AG09319 (cell line): Measurements from ENCODE around the gene PDE4D.

Source experiments
- DNase-seq: peaks from one replicate; pipeline ENCODE4 v3.0.0-alpha.2; 2010; ENCODE audit warnings: low read depth; ENCODE audit errors: extremely low read depth
- CTCF ChIP-seq: IDR thresholded peaks from 2 replicates; pipeline ENCODE4 v1.5.1; 2011; ENCODE audit warnings: low read depth, mild to moderate bottlenecking, inconsistent platforms, low read length, moderate library complexity

PDE4D gene

DNA sequence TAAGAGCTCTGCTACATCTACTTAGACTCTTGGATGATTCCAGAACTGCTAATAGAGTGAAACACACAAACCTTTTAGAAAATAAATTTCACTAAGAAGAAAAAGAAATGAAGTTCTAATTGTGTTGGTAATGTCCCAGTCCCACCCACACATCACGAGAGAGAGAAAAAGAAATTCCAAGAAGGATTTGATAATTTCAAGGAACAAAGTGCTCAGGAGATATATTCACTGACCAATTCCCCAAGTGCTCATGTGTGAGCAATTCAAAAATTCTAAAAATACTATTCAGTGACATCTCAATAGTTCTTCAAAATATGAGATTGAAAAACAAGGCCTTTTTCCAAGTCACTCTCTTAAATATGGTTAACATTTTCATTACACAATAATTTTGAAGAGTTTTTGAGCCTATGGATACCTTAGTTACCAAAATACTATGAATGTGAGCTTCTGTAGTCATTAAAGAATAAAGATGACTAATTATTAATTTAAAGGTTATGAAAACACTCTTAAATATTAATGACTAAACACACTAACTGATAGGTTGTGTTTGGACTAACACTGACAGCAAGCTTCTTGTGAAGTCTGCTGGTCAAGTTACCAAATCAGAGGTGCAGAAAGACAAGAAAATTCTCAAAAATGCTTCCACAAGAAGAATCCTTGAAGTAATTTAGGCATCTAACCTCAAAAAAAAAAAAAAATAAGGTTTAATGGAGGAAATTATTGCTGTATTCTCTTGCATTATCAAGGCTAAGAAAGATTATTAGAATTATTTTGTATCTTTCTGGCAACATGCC lies 245.3 kb downstream of the PDE4D start:
- DNase-seq = no peak
- no peak for TF ChIP-seq CTCF

DNA sequence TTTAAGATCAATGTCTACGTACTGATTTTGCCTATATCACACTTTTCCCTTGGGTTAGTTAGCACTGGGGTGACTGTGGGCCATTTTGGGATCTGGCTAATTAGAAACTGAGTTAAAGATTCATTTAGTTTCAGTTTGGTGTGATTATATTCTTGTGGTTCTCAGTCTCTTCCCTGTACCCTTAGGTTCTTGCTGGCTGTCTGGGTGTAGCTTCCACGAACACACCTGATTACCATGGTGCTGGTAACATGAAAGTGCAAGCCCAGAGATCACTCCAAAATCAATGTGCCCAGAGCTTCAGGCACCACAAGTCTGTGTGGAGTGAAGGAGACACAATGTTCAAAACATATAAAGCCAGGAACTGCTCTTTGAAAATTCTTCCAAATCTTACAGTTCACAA lies 248.1 kb downstream of the PDE4D start:
- no peak for TF ChIP-seq CTCF
- DNase-seq = no peak

DNA sequence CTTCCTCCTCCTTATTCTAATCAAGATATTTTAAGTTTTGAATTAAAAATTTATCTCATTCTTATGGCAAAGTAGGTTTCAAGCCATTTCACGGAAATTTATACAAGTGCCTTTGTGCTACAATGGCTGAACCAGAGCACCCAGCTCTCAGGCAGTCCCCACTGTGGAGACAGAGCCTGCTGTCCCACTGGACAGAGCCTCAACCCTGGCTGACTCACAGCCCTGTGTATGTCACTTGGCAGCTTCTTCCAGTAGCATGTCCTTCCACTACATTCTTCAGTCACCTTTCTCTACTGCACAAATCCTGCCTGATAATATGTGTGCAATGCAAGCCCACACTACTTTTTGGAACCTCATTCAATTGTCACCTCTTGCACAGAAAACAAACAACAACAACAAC lies 253.1 kb downstream of the PDE4D start:
- no peak for DNase-seq
- no peak for TF ChIP-seq CTCF

DNA sequence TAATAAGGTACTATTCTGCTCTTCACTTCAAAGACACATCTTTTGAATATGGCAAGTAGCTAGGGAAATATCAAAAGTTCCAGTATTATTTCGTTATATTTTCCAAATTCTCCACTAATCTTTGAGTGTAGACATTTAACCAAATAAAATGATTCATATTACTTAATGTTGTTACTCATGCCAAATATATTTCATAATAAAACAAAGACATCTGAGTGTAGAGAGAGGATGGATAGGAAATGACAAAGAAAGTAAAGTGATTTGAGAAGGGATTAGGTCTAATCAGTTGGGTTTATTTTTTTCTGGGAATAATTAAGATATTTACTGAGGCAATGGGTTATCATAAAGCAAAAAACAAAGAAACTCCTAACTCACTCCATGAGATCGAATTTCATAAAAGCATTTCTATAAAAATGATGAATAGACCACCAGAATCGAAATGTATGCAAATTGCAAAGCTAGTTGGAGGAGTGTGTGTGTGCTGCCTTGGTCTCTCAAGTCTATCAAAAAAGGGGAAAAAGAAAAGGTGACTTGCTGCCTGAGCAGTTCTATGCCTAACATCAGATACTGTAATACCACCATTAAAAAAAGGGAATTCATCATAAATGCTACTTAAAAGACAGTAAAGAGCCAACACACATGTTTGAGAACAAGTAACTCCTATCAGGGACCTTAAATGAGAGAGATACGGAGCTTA lies 255.5 kb downstream of the PDE4D start:
- DNase-seq = no peak
- no peak for TF ChIP-seq CTCF

DNA sequence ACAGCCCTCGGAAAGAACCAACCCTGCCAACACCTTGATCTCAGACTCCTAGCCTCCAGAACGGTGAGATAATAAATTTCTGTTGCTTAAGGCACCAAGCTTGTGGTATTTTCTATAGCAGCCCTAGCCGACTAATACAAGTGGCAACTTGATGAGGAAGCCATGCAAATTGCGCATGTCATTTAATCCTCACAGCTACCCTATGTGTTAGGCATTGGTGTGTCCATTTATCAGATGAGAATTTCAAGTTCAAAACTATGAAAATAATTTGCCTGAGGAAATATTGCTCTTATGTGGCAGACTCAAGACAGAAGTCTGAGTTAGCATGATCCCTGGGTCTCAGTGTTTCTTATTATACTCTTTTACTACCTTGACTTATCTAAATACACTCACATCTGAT lies 264.0 kb downstream of the PDE4D start:
- no peak for DNase-seq
- TF ChIP-seq CTCF = no peak

DNA sequence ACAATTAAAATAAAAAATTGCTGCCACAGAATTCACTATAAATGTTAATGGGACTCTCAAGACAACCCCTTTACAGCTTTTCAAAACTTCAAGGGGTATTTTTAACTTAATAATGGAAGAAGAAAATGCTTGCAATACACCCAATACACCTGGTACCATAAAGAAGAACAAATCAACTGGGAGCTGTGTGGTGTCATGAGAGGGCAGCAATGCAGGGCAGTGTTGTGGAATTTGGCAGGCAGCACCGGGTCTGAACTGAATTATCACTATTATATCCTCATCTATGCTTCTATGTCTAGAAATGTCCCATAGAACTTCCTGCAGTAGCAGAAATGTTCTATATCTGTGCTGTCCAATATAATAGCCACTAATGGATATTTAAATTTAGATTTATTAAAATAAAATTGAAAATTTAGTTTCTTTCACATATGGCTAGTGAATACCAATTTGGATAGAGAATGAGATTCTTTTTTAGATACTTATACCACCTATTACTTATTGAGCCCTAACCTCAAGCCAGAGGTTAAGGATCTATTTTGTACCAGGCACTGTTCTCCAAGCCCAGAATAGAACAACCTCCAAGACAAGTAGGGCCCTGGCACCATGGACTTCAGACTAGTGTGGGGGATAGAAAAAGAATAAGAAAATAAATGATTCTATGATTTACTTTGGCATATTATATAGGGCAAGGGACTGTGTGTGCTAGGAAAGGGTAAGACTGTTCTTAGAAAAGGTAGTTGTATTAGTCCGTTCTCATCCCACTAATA lies 265.3 kb downstream of the PDE4D start:
- no peak for DNase-seq
- TF ChIP-seq CTCF = no peak

DNA sequence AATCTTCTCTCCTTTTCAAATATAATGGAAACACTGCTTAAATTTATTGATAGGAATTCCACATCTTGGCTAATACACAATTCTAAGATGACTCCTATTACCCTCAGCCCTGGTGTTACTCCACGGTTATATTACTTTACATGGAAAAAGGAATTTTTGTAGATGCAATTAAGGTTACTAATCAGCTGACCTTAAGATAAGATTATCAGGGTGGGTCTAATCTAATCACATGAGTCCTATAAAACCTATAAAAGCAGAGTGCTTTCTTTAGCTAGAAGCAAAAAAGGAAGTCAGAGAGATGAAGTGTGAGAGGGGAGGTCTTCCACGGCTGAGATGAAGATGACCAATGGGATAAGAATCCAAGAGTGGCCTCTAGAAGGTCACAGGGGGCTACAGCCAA lies 268.6 kb downstream of the PDE4D start:
- no peak for DNase-seq
- TF ChIP-seq CTCF = no peak
